DOHH2 (cell line): Measurements from ENCODE around the gene PDE8A.

Experiments
- H3F3A ChIP-seq: fragments of 200-600 bp; sonication (generic), shearing (Covaris generic); 2 replicates; pipeline ENCODE4 v1.6.0; 2016; ENCODE audit warnings: antibody characterized with exemption, mild to moderate bottlenecking; ENCODE audit not compliant: control insufficient read depth, insufficient read depth
- H3K27ac ChIP-seq: fragments of 200-600 bp; sonication (generic); 2 replicates; pipeline ENCODE4 v1.5.1; 2014; ENCODE audit warnings: low read depth, mild to moderate bottlenecking, low read length, moderate library complexity
- H3K27me3 ChIP-seq: fragments of 200-600 bp; sonication (generic); 2 replicates; pipeline ENCODE4 v1.6.1; 2014; ENCODE audit warnings: mild to moderate bottlenecking, low read length, mixed read lengths; ENCODE audit not compliant: control insufficient read depth
- H3K36me3 ChIP-seq: fragments of 200-600 bp; sonication (generic); 2 replicates; pipeline ENCODE4 v1.6.1; 2014; ENCODE audit warnings: mild to moderate bottlenecking, low read length, moderate library complexity, mixed read lengths; ENCODE audit not compliant: control insufficient read depth
- H3K4me1 ChIP-seq: fragments of 200-600 bp; sonication (generic); 2 replicates; pipeline ENCODE4 v1.6.1; 2014; ENCODE audit warnings: mild to moderate bottlenecking, low read length, mixed read lengths; ENCODE audit not compliant: control insufficient read depth
- H3K4me2 ChIP-seq: fragments of 200-600 bp; sonication (generic); 2 replicates; pipeline ENCODE4 v1.6.0; 2014; ENCODE audit warnings: mild to moderate bottlenecking, low read length, moderate library complexity
- H3K4me3 ChIP-seq: fragments of 200-600 bp; sonication (generic); 2 replicates; pipeline ENCODE4 v1.5.1; 2014; ENCODE audit warnings: mild to moderate bottlenecking, low read length, mixed read lengths
- H3K79me2 ChIP-seq: fragments of 200-600 bp; sonication (generic); 2 replicates; pipeline ENCODE4 v1.6.1; 2014; ENCODE audit warnings: mild to moderate bottlenecking, low read length, mixed read lengths; ENCODE audit not compliant: control insufficient read depth
- H3K9me2 ChIP-seq: fragments of 200-600 bp; sonication (generic); replicated peaks from 2 replicates; pipeline ENCODE4 v1.6.1; 2014; ENCODE audit warnings: mild to moderate bottlenecking, low read length, mixed read lengths; ENCODE audit not compliant: control insufficient read depth
- H3K9me3 ChIP-seq: fragments of 200-600 bp; sonication (generic); 2 replicates; pipeline ENCODE4 v1.6.1; 2014; ENCODE audit warnings: antibody characterized with exemption, low read length, mixed read lengths; ENCODE audit not compliant: control insufficient read depth, insufficient read depth
- H4K20me1 ChIP-seq: fragments of 200-600 bp; sonication (generic); 2 replicates; pipeline ENCODE4 v1.6.0; 2014; ENCODE audit warnings: low read depth, mild to moderate bottlenecking, antibody characterized with exemption, low read length, moderate library complexity; ENCODE audit not compliant: control insufficient read depth, insufficient read depth
- EZH2phosphoT487 ChIP-seq: fragments of 200-600 bp; sonication (generic); IDR thresholded peaks from 2 replicates; pipeline ENCODE4 v1.6.1; 2017; ENCODE audit warnings: borderline replicate concordance, mild to moderate bottlenecking, antibody characterized with exemption, low read length, moderate library complexity, mixed read lengths
- TF ChIP-seq, protein P1 (sequence below): fragments of 200-600 bp; sonication (generic); IDR thresholded peaks from one replicate; pipeline ENCODE4 v1.5.1; 2014; ENCODE audit warnings: antibody characterized with exemption, mild to moderate bottlenecking, low read depth, low read length; ENCODE audit not compliant: poor library complexity, severe bottlenecking

The PDE8A gene

DNA sequence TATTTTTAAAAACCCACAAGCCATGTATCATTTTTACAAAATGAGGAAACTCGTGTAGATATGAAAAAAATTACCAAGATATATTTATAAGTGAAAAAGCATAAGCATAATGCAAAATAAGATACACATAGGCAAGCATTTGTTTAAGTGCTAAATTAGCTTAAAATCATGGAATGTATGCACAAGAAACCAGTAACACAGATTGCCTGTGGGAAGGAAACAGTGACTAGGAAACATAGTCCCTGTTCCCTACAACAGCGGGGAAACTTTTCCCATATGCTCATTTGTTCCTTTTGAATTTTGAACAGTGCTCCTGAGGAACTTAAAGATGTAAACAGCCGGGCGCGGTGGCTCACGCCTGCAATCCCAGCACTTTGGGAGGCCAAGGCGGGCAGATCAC is 169.5 kb downstream of the PDE8A start:
- no peak for TF ChIP-seq EZH2phosphoT487
- TF ChIP-seq, protein P1, sequence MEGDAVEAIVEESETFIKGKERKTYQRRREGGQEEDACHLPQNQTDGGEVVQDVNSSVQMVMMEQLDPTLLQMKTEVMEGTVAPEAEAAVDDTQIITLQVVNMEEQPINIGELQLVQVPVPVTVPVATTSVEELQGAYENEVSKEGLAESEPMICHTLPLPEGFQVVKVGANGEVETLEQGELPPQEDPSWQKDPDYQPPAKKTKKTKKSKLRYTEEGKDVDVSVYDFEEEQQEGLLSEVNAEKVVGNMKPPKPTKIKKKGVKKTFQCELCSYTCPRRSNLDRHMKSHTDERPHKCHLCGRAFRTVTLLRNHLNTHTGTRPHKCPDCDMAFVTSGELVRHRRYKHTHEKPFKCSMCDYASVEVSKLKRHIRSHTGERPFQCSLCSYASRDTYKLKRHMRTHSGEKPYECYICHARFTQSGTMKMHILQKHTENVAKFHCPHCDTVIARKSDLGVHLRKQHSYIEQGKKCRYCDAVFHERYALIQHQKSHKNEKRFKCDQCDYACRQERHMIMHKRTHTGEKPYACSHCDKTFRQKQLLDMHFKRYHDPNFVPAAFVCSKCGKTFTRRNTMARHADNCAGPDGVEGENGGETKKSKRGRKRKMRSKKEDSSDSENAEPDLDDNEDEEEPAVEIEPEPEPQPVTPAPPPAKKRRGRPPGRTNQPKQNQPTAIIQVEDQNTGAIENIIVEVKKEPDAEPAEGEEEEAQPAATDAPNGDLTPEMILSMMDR = no peak
- Histone ChIP-seq H3K9me3 (no peaks in the 10 kb centered on the region), H3K4me1 (no peaks in the 10 kb centered on the region), H3F3A (no peaks in the 10 kb centered on the region), H3K27me3 (peaks cover 7% of the 10 kb centered on the region; the same call in 1 of the 2 replicates), H3K36me3 (no peaks in the 10 kb centered on the region), H3K4me3 (no peak overlapping the region), H3K79me2 (no peaks in the 10 kb centered on the region), H3K4me2 (no peak overlapping the region), H3K9me2 (no peaks in the 10 kb centered on the region), H4K20me1 (no peaks in the 10 kb centered on the region), H3K27ac (no peak overlapping the region)

DNA sequence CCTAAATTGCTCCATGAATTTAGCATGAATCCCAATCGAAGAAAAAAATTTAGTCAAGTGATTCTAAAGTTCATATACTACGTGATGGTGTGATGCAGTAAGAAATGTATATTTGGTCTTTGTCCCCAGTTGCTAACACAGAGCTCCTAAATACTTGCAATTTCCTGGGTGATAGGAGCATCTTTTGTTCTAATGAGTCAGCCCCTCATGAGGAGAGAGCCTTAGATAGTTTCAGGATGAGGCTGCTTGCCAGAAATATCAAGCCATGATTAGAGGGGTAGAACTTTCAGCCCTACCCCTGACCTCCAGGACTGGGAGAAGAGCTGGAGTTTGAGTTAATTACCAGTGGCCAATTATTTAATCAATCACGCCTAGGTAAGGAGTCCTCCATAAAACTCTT is 170.2 kb downstream of the PDE8A start:
- no peaks in the 10 kb centered on the region for H4K20me1 ChIP-seq
- no peaks in the 10 kb centered on the region for H3K4me1 ChIP-seq
- H3K36me3 ChIP-seq = no peaks in the 10 kb centered on the region
- no peak overlapping the region for H3K4me3 ChIP-seq
- H3K27me3 ChIP-seq = peaks cover 8% of the 10 kb centered on the region; the same call in 1 of the 2 replicates
- no peaks in the 10 kb centered on the region for H3F3A ChIP-seq
- H3K9me3 ChIP-seq = no peaks in the 10 kb centered on the region
- H3K4me2 ChIP-seq = no peak overlapping the region
- no peaks in the 10 kb centered on the region for H3K9me2 ChIP-seq
- H3K79me2 ChIP-seq = no peaks in the 10 kb centered on the region
- H3K27ac ChIP-seq = no peak overlapping the region
- TF ChIP-seq, protein P1 = no peak
- TF ChIP-seq EZH2phosphoT487 = no peak

DNA sequence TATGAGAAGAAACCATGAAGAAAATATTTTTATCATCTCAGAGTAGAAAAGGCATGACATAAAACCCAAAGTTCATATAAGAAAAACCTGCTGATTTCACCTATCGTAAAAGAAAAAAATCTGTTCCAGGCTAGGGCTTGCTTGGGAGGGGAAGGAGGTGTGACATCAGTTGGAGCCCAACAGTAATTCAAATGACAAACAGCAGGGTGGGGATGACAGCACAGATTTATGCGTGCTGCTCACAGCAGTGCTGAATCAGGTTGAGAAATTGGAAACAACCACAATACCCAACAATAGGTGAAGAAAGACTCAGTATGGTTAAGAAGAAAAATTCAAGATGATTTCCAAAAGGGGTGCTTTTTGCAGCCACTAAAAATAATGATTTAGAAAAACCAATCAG is 172.4 kb downstream of the PDE8A start:
- no peak overlapping the region for H3K4me3 ChIP-seq
- H3K4me1 ChIP-seq = no peaks in the 10 kb centered on the region
- no peaks in the 10 kb centered on the region for H3F3A ChIP-seq
- H4K20me1 ChIP-seq = no peaks in the 10 kb centered on the region
- H3K9me3 ChIP-seq = no peaks in the 10 kb centered on the region
- H3K27ac ChIP-seq = no peak overlapping the region
- TF ChIP-seq, protein P1 = no peak
- TF ChIP-seq EZH2phosphoT487 = no peak
- H3K79me2 ChIP-seq = no peaks in the 10 kb centered on the region
- H3K4me2 ChIP-seq = no peak overlapping the region
- no peaks in the 10 kb centered on the region for H3K36me3 ChIP-seq
- peaks cover 10% of the 10 kb centered on the region; the same call in 1 of the 2 replicates for H3K27me3 ChIP-seq
- H3K9me2 ChIP-seq = no peaks in the 10 kb centered on the region

DNA sequence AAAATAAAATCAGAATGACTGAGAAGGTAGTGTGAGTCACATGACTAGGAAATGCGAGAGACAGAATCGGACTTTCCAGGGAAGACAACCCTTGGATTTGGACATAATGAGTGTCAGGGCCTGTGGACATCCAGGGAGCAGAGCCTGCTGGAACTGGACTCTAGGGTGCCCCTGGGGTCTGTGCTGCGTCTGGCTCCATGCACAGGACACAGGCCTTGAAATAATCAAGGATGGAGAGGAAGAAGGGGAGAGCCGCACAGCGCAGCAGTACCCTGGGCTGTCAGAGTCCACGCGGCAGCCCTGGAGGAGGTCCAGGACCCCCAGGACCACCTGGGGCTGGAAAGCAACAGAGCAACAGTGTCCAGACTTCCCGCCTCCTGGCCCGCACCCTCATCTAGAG is 173.7 kb downstream of the PDE8A start:
- Histone ChIP-seq H3K9me3 (no peaks in the 10 kb centered on the region), H3F3A (no peaks in the 10 kb centered on the region), H3K4me3 (no peak overlapping the region), H3K9me2 (no peaks in the 10 kb centered on the region), H3K27me3 (peaks cover 10% of the 10 kb centered on the region; the same call in 1 of the 2 replicates), H3K27ac (no peak overlapping the region), H4K20me1 (no peaks in the 10 kb centered on the region), H3K4me2 (no peak overlapping the region), H3K4me1 (no peaks in the 10 kb centered on the region), H3K79me2 (no peaks in the 10 kb centered on the region), H3K36me3 (no peaks in the 10 kb centered on the region)
- TF ChIP-seq, protein P1 = no peak
- no peak for TF ChIP-seq EZH2phosphoT487
